GM12875 (cell line): ENCODE results near the gene SLC22A23.

Source experiments
- H3K4me3 ChIP-seq: one replicate; pipeline ENCODE4 v1.5.1; 2011; ENCODE audit warnings: low read depth, low read length, control low read depth
- CTCF ChIP-seq: IDR thresholded peaks from 2 replicates; pipeline ENCODE4 v1.5.1; 2011; ENCODE audit warnings: low read depth, mild to moderate bottlenecking, control low read depth, inconsistent platforms, low read length, moderate library complexity, borderline replicate concordance; ENCODE audit not compliant: insufficient read depth

Gene SLC22A23

GRCh38 chr6:3286641-3287171, 170.1 kb downstream of the SLC22A23 start:
- TF ChIP-seq CTCF, result no peak

GRCh38 chr6:3285732-3286131, 171.1 kb downstream of the SLC22A23 start:
- H3K4me3 ChIP-seq, result no peak overlapping the region
- no peak for TF ChIP-seq CTCF

More at GRCh38 chr6:3286641-3287171, 170.1 kb downstream of the SLC22A23 start:
- no peak overlapping the region for H3K4me3 ChIP-seq

GRCh38 chr6:3285049-3285639, 171.7 kb downstream of the SLC22A23 start:
- H3K4me3 ChIP-seq, result no peak overlapping the region
- no peak for TF ChIP-seq CTCF

- no peak for TF ChIP-seq CTCF
- H3K4me3 ChIP-seq, result no peak overlapping the region
These were observed 172.4 kb downstream of the SLC22A23 start for GRCh38 chr6:3284436-3284876.

GRCh38 chr6:3283641-3284435, 173.0 kb downstream of the SLC22A23 start:
- TF ChIP-seq CTCF, result no peak
- no peak overlapping the region for H3K4me3 ChIP-seq

GRCh38 chr6:3283241-3283640, 173.6 kb downstream of the SLC22A23 start:
- no peak overlapping the region for H3K4me3 ChIP-seq

More at GRCh38 chr6:3283241-3283640, 173.6 kb downstream of the SLC22A23 start:
- no peak for TF ChIP-seq CTCF
